HEK293T (cell line): Measurements from ENCODE around the gene PRKG1.

ENCODE experiments used
- BHLHE40 ChIP-seq: fragments of 450-650 bp; IDR thresholded peaks from 2 replicates; pipeline ENCODE4 v1.6.1; 2016; ENCODE audit warnings: mild to moderate bottlenecking, moderate library complexity, borderline replicate concordance
- FOXM1 ChIP-seq: fragments of 450-650 bp; IDR thresholded peaks from 2 replicates; pipeline ENCODE4 v1.6.1; 2017; ENCODE audit warnings: mild to moderate bottlenecking, borderline replicate concordance
- TARDBP ChIP-seq: fragments of 450-650 bp; IDR thresholded peaks from 2 replicates; pipeline ENCODE4 v1.6.1; 2016

DNA sequence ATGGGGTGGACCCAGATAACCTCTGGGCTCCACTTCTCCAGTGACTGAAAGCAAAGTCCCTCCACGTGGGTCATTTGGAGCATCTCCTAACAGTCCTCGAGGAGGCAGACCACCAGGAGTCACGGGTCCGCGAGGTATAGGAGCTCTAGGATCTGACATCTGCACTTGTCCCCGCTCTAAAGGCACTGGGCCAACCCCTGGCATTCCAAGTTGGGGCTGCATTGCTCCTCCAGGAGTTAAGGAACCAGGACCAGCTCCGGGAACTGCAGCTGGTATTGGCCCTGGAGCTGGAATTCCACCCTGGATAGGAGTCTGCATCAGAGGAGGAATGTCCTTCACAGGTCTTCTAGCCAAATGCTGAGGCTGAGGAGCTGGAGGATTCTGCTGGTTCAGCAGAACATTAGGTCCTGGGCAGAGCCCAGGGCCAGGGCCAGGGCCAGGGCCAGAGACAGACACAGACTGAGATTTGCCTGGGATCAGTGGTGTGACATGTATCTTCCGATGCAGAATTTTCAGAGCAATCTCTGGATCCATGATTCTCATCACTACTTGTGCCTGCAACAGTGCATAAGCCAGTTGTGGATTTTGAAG is 624.3 kb downstream of the PRKG1 start:
- TF ChIP-seq FOXM1, result no peak
- no peak for TF ChIP-seq TARDBP
- no peak for TF ChIP-seq BHLHE40
